Activated naive CD8-positive, alpha-beta T cell treated with anti-CD3 and anti-CD28 coated beads, Interleukin-2, amount 50 U/mL, for 24 hours (primary cell): ENCODE results near the gene LY6G6F.

ENCODE experiments used
- ATAC-seq: fragments of 150-1000 bp; cut with Tn5 transposase; one replicate; pipeline ENCODE4 v1.10.0; 2021
- DNase-seq: peaks from one replicate; pipeline ENCODE4 v3.0.0; 2021
- H3K27ac Mint-ChIP-seq: one replicate; pipeline ENCODE4 v1.8.0; 2021; ENCODE audit warnings: mild to moderate bottlenecking, mixed read lengths
- H3K27me3 Mint-ChIP-seq: one replicate; pipeline ENCODE4 v1.8.0; 2021; ENCODE audit warnings: mixed read lengths
- H3K36me3 Mint-ChIP-seq: one replicate; pipeline ENCODE4 v1.8.0; 2021; ENCODE audit warnings: low read depth, mixed read lengths
- H3K4me1 Mint-ChIP-seq: one replicate; pipeline ENCODE4 v1.8.0; 2021; ENCODE audit warnings: mixed read lengths
- H3K4me3 Mint-ChIP-seq: one replicate; pipeline ENCODE4 v1.8.0; 2021; ENCODE audit warnings: mild to moderate bottlenecking, moderate library complexity, mixed read lengths
- H3K9me3 Mint-ChIP-seq: one replicate; pipeline ENCODE4 v1.8.0; 2021; ENCODE audit warnings: mixed read lengths

Gene LY6G6F

DNA sequence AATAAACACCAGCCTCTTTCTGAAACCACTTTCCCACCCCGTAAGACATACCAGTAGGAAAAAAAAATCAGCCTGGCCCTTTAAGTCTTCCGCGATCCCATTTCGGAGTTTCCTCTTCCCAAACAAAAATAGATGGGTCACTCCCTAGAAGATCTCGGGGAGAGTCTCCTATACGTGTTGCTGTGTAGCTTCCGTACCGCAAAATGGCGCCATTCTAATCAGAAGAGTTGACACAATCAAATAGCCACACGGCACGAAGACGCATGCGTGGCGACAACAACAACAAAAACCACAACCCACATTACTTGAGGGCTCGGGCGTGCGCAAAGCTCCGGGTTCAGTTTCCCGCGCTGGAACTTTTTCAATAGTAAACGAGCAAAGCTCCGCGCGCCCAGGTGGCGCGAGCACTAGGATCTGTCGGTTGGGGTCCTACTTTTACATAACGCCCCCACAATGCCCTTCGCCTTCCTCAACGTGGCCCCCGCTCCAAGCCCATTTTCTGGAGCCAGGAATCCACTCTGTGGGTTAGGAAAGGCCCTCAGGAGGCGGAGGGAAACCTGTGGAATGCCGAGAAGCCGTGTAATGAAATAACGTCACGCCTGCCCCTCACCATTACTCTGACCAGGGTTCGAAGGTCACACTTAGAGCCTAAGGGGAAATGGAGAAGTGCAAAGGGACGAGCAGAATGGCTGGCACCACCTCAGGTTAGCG is 41.7 kb upstream of the LY6G6F start, which contains the start of gene GPANK1:
Gene GPANK1, minus strand, starts transcription at position 208 of the 711 bp plus-strand sequence. CDS start 519 bp downstream, outside the sequence.
- ATAC-seq (peak; percentile 9), DNase-seq (peak; percentile 89)
- Mint-ChIP-seq H3K27me3 (peaks cover 2% of the 10 kb centered on the region), H3K36me3 (peaks cover 74% of the 10 kb centered on the region), H3K4me1 (peaks cover 64% of the 10 kb centered on the region), H3K4me3 (peak within 1 kb of the TSS; percentile 98), H3K27ac (peak within 1 kb of the TSS; percentile 98), H3K9me3 (no peaks in the 10 kb centered on the region)

DNA sequence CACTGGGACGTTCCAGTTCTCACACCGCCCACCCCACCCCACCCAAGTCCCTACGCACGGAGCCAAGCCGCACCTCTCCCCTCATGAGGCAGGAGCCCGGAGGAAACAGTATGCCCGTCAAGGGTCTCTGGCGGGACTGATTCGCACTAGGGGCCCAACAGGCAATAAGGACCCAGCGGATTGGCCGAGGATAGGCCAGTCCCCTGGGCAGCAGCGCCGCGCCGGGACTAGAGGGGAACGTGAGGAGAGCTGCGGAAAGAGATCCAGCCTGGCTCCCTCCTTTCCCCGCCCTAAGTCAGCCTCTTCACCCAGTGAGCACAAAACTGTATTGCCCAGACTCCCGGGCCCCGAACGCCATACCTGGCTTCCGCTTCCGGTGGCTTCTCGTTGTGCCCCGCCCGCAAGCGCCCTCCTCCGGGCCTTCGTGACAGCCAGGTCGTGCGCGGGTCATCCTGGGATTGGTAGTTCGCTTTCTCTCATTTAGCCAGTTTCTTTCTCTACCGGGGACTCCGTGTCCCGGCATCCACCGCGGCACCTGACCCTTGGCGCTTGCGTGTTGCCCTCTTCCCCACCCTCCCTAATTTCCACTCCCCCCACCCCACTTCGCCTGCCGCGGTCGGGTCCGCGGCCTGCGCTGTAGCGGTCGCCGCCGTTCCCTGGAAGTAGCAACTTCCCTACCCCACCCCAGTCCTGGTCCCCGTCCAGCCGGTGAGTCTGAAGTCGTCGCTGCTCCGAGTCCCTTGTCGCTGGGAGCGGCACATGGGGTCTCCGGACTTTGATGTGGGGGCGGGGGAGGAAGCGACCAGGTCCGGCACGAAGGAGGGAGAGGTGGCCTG is 40.9 kb upstream of the LY6G6F start, which contains the start of gene CSNK2B:
Gene CSNK2B, plus strand, starts transcription at position 580 of the 836 bp plus-strand sequence. CDS start 752 bp downstream, outside the sequence.
- Mint-ChIP-seq H3K27me3 (peaks cover 2% of the 10 kb centered on the region), H3K36me3 (peaks cover 78% of the 10 kb centered on the region), H3K9me3 (no peaks in the 10 kb centered on the region), H3K27ac (peak within 1 kb of the TSS; percentile 98), H3K4me3 (peak within 1 kb of the TSS; percentile 98), H3K4me1 (peaks cover 60% of the 10 kb centered on the region)
- ATAC-seq = peak; percentile 85
- peak; percentile 98 for DNase-seq

DNA sequence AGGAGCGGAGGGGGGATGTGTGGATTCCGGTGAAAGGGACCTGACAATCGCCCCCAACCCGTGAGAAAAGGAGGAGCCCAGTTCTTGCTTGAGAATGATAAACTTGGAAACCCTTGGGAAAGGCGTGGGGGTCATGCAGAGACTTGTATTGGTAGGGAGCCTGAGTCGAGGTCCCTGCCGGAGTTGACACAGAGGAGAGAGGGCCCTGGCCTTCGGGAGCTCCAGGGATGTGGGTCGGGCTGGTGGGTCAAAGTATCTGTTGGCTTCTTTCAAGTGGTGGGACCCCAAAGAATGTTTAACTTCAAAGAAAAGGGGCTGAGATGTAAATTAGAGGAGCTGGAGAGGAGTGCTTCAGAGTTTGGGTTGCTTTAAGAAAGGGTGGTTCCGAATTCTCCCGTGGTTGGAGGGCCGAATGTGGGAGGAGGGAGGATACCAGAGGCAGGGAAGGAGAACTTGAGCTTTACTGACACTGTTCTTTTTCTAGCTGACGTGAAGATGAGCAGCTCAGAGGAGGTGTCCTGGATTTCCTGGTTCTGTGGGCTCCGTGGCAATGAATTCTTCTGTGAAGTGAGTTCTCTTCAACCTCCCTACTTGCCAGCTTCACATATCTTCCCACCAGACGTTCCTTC is 40.2 kb upstream of the LY6G6F start:
- Mint-ChIP-seq H3K27ac (peak overlapping the region; percentile 98), H3K9me3 (no peaks in the 10 kb centered on the region), H3K36me3 (peaks cover 79% of the 10 kb centered on the region), H3K4me3 (peak overlapping the region; percentile 98), H3K27me3 (peaks cover 2% of the 10 kb centered on the region), H3K4me1 (peaks cover 54% of the 10 kb centered on the region)
- no peak for DNase-seq
- ATAC-seq = no peak

DNA sequence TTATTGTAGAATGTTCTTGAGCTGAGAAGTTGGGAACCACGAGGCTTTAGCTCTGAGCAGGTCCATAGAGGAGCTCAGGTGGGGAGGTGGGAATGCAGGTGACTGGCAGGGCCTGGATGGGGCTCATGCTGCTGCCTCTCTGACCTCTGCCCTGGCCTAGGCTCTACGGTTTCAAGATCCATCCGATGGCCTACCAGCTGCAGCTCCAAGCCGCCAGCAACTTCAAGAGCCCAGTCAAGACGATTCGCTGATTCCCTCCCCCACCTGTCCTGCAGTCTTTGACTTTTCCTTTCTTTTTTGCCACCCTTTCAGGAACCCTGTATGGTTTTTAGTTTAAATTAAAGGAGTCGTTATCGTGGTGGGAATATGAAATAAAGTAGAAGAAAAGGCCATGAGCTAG is 37.0 kb upstream of the LY6G6F start, which contains the start of gene LY6G5B:
Gene LY6G5B, plus strand, starts transcription at position 301 of the 400 bp plus-strand sequence. CDS start 975 bp downstream, outside the sequence.
- peaks cover 73% of the 10 kb centered on the region for H3K36me3 Mint-ChIP-seq

DNA sequence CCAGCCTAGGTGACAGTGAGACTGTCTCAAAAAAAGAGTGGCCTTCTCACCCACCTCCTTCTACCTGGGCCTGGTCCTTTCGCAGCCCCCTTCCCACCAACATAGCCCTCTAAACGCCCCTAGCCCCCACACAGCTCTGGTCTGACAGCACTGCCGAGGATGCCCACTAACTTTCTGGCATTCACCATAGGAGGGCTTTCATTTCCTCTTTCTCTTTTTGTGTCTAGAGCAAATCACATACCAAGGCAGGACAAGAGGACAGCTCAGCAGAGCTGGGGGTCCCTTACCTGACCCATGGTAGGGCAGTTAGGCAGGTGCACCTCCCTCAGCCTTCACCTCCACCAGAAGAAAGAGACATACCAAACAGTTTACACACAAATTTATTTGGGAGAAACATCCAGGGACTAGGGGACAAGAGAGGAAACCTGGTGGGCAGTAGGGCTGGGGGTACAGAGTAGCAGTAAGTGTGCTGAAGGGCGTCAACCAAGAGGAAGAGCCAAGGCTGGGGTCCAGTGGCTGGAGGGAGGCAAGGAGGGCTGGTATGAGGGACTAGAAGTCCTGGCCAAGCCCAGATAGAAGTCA is 30.3 kb upstream of the LY6G6F start:
- Mint-ChIP-seq H3K27me3 (no peaks in the 10 kb centered on the region), H3K27ac (no peak overlapping the region), H3K4me3 (no peak overlapping the region), H3K9me3 (no peaks in the 10 kb centered on the region), H3K4me1 (peaks cover 15% of the 10 kb centered on the region), H3K36me3 (peaks cover 18% of the 10 kb centered on the region)
- ATAC-seq (no peak), DNase-seq (no peak)

More for the DNA sequence above, 37.0 kb upstream of the LY6G6F start, which contains the start of gene LY6G5B:
- ATAC-seq (no peak), DNase-seq (no peak)
- H3K27ac Mint-ChIP-seq = peak within 1 kb of the TSS; percentile 39
- no peak within 1 kb of the TSS for H3K4me3 Mint-ChIP-seq
- peaks cover 27% of the 10 kb centered on the region for H3K4me1 Mint-ChIP-seq
- H3K27me3 Mint-ChIP-seq = peaks cover 2% of the 10 kb centered on the region
- no peaks in the 10 kb centered on the region for H3K9me3 Mint-ChIP-seq

DNA sequence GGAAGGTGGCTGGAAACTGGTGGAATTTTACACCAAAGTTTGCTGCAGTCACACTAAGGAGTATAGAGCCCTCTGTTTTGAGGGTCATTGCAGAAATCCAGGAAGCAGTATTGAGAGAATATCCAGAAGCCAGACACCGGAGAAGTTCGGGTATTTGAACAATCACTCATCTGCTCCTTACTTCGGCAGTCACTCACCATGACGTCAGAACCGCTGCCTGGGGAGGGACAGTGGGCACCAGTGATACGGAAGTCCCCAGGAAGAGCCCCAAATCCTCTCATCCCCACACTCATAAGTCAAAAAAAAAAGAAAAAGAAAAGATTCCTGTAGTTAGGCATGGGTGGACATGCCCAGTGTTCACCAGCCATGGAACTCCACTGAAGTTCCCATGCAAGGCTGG is 29.8 kb upstream of the LY6G6F start:
- Mint-ChIP-seq H3K9me3 (no peaks in the 10 kb centered on the region), H3K36me3 (peaks cover 15% of the 10 kb centered on the region), H3K4me3 (no peak overlapping the region), H3K27ac (no peak overlapping the region), H3K27me3 (no peaks in the 10 kb centered on the region), H3K4me1 (peaks cover 20% of the 10 kb centered on the region)
- DNase-seq = no peak
- ATAC-seq = no peak

DNA sequence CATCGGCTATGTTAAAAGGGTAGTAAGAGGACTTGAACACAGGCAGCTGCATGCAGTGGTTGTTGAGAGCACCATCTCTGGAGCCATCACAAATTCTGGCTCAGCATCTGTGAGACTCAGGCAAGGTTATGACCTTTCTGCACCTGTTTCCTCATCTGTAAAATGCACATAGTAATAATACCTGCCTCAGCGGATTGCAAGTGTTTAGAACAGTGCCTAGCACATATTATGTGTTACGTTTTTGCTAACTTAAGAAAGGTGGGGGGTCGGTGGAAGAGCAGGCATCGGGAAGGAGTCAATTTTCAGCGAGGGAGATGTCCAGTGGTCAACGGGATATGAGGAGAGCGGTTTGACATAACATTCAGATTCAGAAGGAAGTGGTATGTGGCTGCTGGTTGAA is 28.7 kb upstream of the LY6G6F start:
- Mint-ChIP-seq H3K4me3 (no peak overlapping the region), H3K4me1 (peaks cover 21% of the 10 kb centered on the region), H3K27ac (no peak overlapping the region), H3K36me3 (peaks cover 8% of the 10 kb centered on the region), H3K9me3 (no peaks in the 10 kb centered on the region), H3K27me3 (no peaks in the 10 kb centered on the region)
- no peak for ATAC-seq
- DNase-seq = no peak

DNA sequence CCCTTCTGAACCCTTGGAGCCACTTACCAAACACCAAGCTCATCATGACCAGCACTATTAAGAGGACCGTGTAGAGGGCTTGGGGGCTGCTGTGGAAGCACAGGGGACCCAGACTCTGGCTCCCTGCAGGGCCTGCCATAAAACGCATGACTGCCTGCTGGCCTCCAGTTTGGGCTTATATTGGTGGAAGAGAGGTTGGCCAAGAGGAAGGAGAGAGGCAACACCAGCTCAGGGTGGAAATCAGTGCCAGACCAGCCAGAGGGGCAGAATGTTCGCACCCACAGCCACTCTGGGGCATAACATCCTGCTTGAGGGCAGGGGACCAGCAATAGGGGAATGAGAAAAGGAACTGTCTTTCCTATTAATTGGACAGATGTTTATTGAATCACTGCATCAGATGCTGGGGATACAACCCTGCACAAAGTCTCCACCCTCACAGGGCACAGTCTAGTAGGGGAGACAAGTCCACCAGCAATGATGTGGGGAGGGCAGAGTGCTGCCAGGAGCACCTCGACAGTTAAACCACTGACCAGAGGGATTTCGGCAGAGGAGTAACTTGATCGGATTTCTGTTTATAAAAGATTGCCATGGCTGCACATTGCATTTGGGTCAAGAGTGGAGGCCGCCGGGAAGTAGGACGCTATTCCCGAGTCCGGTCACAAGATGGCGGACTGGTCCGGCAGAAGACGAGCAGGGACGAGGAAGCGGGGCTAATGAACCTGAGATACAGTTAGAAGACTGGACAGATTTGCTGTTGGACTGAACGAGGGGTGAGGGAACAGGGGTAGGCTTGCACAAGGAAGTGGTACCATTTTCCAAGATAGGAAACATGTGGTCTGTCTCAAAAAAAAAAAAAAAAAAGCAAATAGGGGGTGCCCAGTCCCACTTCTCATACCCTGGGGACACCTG is 26.2 kb upstream of the LY6G6F start, which contains the start of gene LY6G5C:
Gene LY6G5C, minus strand, starts transcription at position 842 of the 909 bp plus-strand sequence. Its CDS starts 694 bp downstream, at position 148.
- peak within 1 kb of the TSS; percentile 77 for H3K4me3 Mint-ChIP-seq

DNA sequence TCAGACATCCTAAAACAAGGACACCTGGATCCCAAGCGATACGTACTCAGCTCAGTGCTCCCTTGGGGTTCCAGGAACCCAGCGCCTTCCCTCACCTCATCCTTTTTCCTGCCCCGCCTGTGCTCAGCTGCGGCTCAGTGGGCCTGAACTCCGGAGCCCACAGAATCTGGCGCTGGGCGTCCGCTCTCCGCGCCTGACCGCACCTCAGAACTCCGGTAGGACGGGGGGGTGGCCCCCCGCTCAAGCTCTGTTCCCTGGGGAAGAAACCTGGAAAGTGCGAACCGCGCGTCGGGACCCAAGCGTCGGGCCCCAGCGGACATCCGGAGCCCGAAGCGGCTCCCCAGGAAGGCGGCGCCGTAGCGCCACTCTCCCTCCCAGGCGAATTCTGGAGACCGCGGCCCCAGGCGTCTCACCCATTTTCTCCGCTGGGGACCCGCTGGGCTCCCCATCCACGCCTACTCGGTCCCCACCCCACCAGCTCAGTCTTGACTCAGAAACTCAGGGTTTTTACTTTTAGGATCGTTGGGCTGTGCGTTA is 25.5 kb upstream of the LY6G6F start:
- peak; percentile 73 for ATAC-seq
- Mint-ChIP-seq H3K36me3 (peaks cover under 1% of the 10 kb centered on the region), H3K27ac (peak overlapping the region; percentile 29), H3K4me1 (peaks cover 21% of the 10 kb centered on the region), H3K9me3 (no peaks in the 10 kb centered on the region), H3K4me3 (peak overlapping the region; percentile 77), H3K27me3 (no peaks in the 10 kb centered on the region)
- DNase-seq = peak; percentile 55

More for the DNA sequence above, 26.2 kb upstream of the LY6G6F start, which contains the start of gene LY6G5C:
- no peaks in the 10 kb centered on the region for H3K9me3 Mint-ChIP-seq
- H3K27ac Mint-ChIP-seq = peak within 1 kb of the TSS; percentile 63
- H3K36me3 Mint-ChIP-seq = no peaks in the 10 kb centered on the region
- peaks cover 21% of the 10 kb centered on the region for H3K4me1 Mint-ChIP-seq
- DNase-seq (peak; percentile 70), ATAC-seq (peak; percentile 48)
- no peaks in the 10 kb centered on the region for H3K27me3 Mint-ChIP-seq

DNA sequence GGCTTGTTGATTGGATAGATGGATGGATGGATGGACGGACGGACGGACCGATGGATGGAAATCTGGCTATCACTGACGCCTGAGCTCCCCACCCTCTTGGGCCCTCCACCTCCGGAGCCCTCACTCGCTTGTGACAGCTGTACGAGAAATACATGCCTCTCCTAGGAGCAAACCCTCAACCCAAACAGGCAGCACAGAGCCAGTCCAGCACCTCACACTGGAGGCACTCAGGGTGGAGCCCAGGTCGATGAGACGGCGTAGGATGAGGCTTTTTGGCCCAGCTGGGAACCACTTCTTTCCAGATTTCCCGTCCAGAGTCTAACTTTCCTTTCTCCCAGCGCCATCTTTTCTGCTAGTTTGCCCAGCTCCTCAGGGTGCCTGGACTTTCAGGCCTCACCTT is 23.1 kb upstream of the LY6G6F start:
- no peak overlapping the region for H3K4me3 Mint-ChIP-seq
- no peak for DNase-seq
- no peaks in the 10 kb centered on the region for H3K27me3 Mint-ChIP-seq
- H3K36me3 Mint-ChIP-seq = peaks cover 11% of the 10 kb centered on the region
- H3K27ac Mint-ChIP-seq = no peak overlapping the region
- H3K9me3 Mint-ChIP-seq = no peaks in the 10 kb centered on the region
- no peak for ATAC-seq
- peaks cover 21% of the 10 kb centered on the region for H3K4me1 Mint-ChIP-seq

DNA sequence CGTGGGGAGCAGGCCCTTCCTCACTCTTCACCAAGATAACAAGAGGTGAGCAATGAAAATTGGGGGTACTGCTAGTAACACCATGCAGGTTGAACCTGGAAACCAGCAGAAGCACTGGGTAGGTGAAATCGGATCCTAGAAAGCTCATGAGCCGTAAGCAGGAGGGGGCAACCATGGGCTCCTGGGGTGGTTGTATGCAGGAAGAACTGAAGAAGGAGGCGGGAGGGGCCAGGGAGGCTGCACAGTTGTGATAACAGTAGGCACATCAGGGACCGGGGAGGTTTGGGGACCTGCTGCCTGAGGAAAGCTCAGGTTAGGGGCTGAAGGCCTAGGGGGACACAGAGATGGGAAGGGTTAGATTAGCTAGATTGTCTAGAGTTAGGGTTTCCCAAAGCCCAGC is 20.2 kb upstream of the LY6G6F start:
- no peak for DNase-seq
- H3K4me1 Mint-ChIP-seq = peaks cover 15% of the 10 kb centered on the region
- ATAC-seq = no peak
- H3K9me3 Mint-ChIP-seq = no peaks in the 10 kb centered on the region
- H3K27me3 Mint-ChIP-seq = no peaks in the 10 kb centered on the region
- H3K27ac Mint-ChIP-seq = peak overlapping the region; percentile 2
- H3K4me3 Mint-ChIP-seq = no peak overlapping the region
- peaks cover 11% of the 10 kb centered on the region for H3K36me3 Mint-ChIP-seq

DNA sequence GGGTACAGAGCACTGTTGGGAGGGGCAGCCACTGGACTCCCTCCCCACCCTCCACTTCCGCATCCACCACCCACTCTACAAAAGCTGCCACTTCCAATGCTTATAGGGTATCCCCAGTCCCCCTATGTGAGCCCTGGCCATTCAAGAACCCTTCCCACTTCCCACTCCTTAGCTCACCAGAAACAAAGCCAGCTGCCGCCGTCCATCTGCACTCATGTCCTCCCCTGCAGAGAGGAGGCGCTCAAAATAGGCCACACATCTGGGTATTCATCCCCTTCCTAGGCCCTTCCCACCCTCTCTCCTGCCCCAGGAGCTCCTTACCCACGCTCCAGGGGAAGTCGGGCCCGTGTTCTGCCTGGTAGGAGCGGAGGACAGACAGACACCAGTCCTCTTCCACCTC is 19.3 kb upstream of the LY6G6F start:
- Mint-ChIP-seq H3K9me3 (no peaks in the 10 kb centered on the region), H3K36me3 (peaks cover 11% of the 10 kb centered on the region), H3K27me3 (no peaks in the 10 kb centered on the region), H3K4me3 (no peak overlapping the region), H3K4me1 (peaks cover 10% of the 10 kb centered on the region), H3K27ac (no peak overlapping the region)
- DNase-seq = no peak
- ATAC-seq = no peak
